Spleen (tissue), 11 donors: ENCODE results near the gene CPNE1. TPM values are rescaled to one million over a fixed set of nuclear protein-coding genes. Genes with fewer than 3 reads are reported as not detected.

Experiments
- DNase-seq: peaks from one replicate; pipeline ENCODE4 v3.0.0-alpha.2; 2020
- H3K27ac ChIP-seq, 8 donors: fragments of 200-600 bp; sonication (generic) in 7 of 8; 1 replicate in 4 of 8; 2 replicates in 4 of 8; pipeline versions ENCODE4 v1.5.0 to v1.8.0; 2016 to 2021; ENCODE audit warnings: inconsistent platforms in 4 of 8, mild to moderate bottlenecking in 4 of 8, moderate library complexity in 1 of 8
- H3K27me3 ChIP-seq, 7 donors: fragments of 200-600 bp; sonication (generic) in 6 of 7; replicated peaks in 1 of 7; 1 replicate in 4 of 7; 2 replicates in 3 of 7; pipeline versions ENCODE4 v1.5.0 to v1.8.0; 2016 to 2021; ENCODE audit warnings: inconsistent platforms in 3 of 7, mild to moderate bottlenecking in 1 of 7
- H3K36me3 ChIP-seq, 6 donors: fragments of 200-600 bp; sonication (generic) in 5 of 6; 1 replicate in 4 of 6; 2 replicates in 2 of 6; pipeline versions ENCODE4 v1.5.0 to v1.8.0; 2016 to 2021; ENCODE audit warnings: inconsistent platforms in 2 of 6
- H3K4me1 ChIP-seq, 6 donors: fragments of 200-600 bp; sonication (generic) in 5 of 6; 1 replicate in 3 of 6; 2 replicates in 3 of 6; pipeline versions ENCODE4 v1.5.0 to v1.8.0; 2016 to 2021; ENCODE audit warnings: inconsistent platforms in 3 of 6
- H3K4me3 ChIP-seq, 8 donors: fragments of 200-600 bp; sonication (generic) in 7 of 8; 1 replicate in 4 of 8; 2 replicates in 4 of 8; pipeline versions ENCODE4 v1.5.0 to v1.8.0; 2016 to 2021; ENCODE audit warnings: inconsistent platforms in 4 of 8, mild to moderate bottlenecking in 4 of 8, moderate library complexity in 2 of 8
- H3K9me3 ChIP-seq, 8 donors: fragments of 200-600 bp; sonication (generic) in 7 of 8; 1 replicate in 4 of 8; 2 replicates in 4 of 8; pipeline versions ENCODE4 v1.5.0 to v1.8.0; 2016 to 2021; ENCODE audit warnings: inconsistent platforms in 4 of 8
- CTCF ChIP-seq, 11 experiments: fragments of 200-600 bp in 7 of 11; fragments of 450-650 bp in 4 of 11; sonication (generic) in 4 of 11; IDR thresholded peaks in 8 of 11; conservative IDR thresholded peaks in 3 of 11; 1 replicate in 7 of 11; 2 replicates in 4 of 11; pipeline versions ENCODE4 v1.4.0 to v1.8.0; 2016 to 2021; ENCODE audit warnings: antibody characterized with exemption in 11 of 11, inconsistent platforms in 4 of 11, mild to moderate bottlenecking in 1 of 11
- POLR2A ChIP-seq, 3 donors: fragments of 450-650 bp; IDR thresholded peaks; one replicate each; pipeline ENCODE4 v1.5.1; 2017; ENCODE audit warnings: antibody characterized with exemption in 3 of 3, mild to moderate bottlenecking in 1 of 3
- POLR2AphosphoS5 ChIP-seq, 3 donors: sonication (generic); formaldehyde crosslinking; IDR thresholded peaks; one replicate each; pipeline ENCODE4 v1.5.1; 2017; ENCODE audit warnings: antibody characterized with exemption in 3 of 3
- WGBS, 5 donors: extraction: QIAGEN DNeasy Blood & Tissue Kit in 3 of 5; methylation state at CpG; one replicate each; pipeline versions ENCODE4 v1.1.5 to v1.1.7; 2013 to 2018; 5-methylcytosine and 5-hydroxymethylcytosine counted together
- intact Hi-C: fragments of 100-400 bp; cut with DNase I; formaldehyde crosslinking; loops from one replicate; pipeline ENCODE4 v1.15.0; 2023; ENCODE audit warnings: low total_unique reads
- polyA plus RNA-seq, 3 donors: library from polyadenylated mRNA; stranded (reverse); fragments of 200-250 nt; gene quantifications; one replicate each; pipeline ENCODE4 v1.2.1, GENCODE V29; 2013
- total RNA-seq, 7 donors: library from RNA; depleted of rRNA in 3 of 7; stranded (reverse); fragments of >200 nt in 3 of 7; fragmentation: NEBNext Ultra II Directional in 4 of 7; extraction: Animal tissue kit (Norgen Biotek cat#: 25700) in 4 of 7; gene quantifications; one replicate each; pipeline versions ENCODE4 v1.1.0 to v1.2.1, GENCODE V29; 2016 to 2021
- donor health status: healthy with polysubstance abuse.
- donor health status: DM: no; HTN: no; CAD: no; lungs with moderate emphysema.
- donor health status: DM: no; HTN: no; CAD: no.
- donor health status: Bipolar disorder and iron deficiency.
- donor health status: healthy.
- donor health status: DM: no; HTN: no; CAD: no.
- donor health status: DM: yes; HTN: yes; CAD: no.

Gene CPNE1
- total and polyA plus RNA-seq, 10 donors = 93.9 to 247 (median 221) TPM

DNA sequence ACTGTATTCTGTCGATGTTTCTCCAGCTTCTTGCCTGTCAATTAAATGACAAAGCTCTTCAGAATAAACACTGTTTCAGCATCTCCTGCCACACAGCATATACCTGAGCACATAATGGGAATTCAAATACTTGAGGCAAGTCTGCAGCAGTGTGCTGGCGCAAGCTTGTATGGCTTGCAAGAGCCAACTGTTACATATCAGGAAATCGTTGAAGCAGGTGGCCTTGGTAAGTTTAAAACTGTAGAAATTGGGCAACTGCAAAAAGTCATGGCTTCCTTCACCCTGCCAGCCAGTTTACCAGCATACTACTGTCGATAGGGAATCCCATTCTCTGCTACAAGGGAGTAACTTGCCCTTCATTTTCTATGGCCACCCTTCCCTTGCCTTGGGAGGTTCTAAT lies 23.0 kb downstream of the CPNE1 start:
- Histone ChIP-seq H3K27me3 (no peaks in the 10 kb centered on the region), H3K4me3 (no peak overlapping the region), H3K27ac (peak overlapping the region in 1 of 8 donors; percentile 25), H3K4me1 (peaks cover 0 to 81% (median 24%) of the 10 kb centered on the region in 6 donors), H3K36me3 (no peaks in the 10 kb centered on the region), H3K9me3 (no peaks in the 10 kb centered on the region)
- intact Hi-C loops = no loop called here
- 43 to 70% (median 61%) methylated on average over 4 of the region's 4 CpGs for WGBS, 5 donors
- TF ChIP-seq POLR2A (IDR thresholded peaks at IDR 0.05) (no peak), POLR2AphosphoS5 (IDR thresholded peaks at IDR 0.05) (no peak), CTCF (IDR thresholded peaks at IDR 0.05 in 8 of 11, conservative IDR thresholded peaks at IDR 0.05 in 3 of 11) (no peak)
- DNase-seq = no peak

- Histone ChIP-seq H3K4me3 (no peak overlapping the region), H3K27ac (no peak overlapping the region), H3K36me3 (no peaks in the 10 kb centered on the region), H3K27me3 (no peaks in the 10 kb centered on the region), H3K9me3 (no peaks in the 10 kb centered on the region), H3K4me1 (peaks cover 0 to 83% (median 24%) of the 10 kb centered on the region in 6 donors)
- WGBS, 5 donors = 91 to 98% (median 92%) methylated on average over 3 of the region's 3 CpGs
- intact Hi-C loops = no loop called here
- TF ChIP-seq POLR2A (IDR thresholded peaks at IDR 0.05) (no peak), POLR2AphosphoS5 (IDR thresholded peaks at IDR 0.05) (peak in 1 of 3 donors; percentile 4)
- DNase-seq = no peak
These were observed 24.0 kb downstream of the CPNE1 start for GRCh38 chr20:35640724-35641123.

GRCh38 chr20:35638751-35639150 lies 25.9 kb downstream of the CPNE1 start:
- 55 to 84% (median 69%) methylated on average over 2 of the region's 2 CpGs for WGBS, 5 donors
- H3K4me3 ChIP-seq = no peak overlapping the region
- H3K4me1 ChIP-seq = peaks cover 0 to 68% (median 14%) of the 10 kb centered on the region in 6 donors
- H3K27ac ChIP-seq = no peak overlapping the region
- H3K9me3 ChIP-seq = no peaks in the 10 kb centered on the region
- DNase-seq = no peak
- TF ChIP-seq POLR2AphosphoS5 (IDR thresholded peaks at IDR 0.05) (no peak), CTCF (IDR thresholded peaks at IDR 0.05 in 8 of 11, conservative IDR thresholded peaks at IDR 0.05 in 3 of 11) (no peak), POLR2A (IDR thresholded peaks at IDR 0.05) (no peak)
- H3K27me3 ChIP-seq = no peaks in the 10 kb centered on the region
- no peaks in the 10 kb centered on the region for H3K36me3 ChIP-seq
- intact Hi-C loops = no loop called here

GRCh38 chr20:35637276-35637675 lies 27.4 kb downstream of the CPNE1 start:
- 90 to 98% (median 96%) methylated on average over 6 of the region's 6 CpGs for WGBS, 5 donors
- Histone ChIP-seq H3K9me3 (no peaks in the 10 kb centered on the region), H3K36me3 (peaks cover 0 to 6% (median under 1%) of the 10 kb centered on the region in 6 donors), H3K27me3 (no peaks in the 10 kb centered on the region), H3K4me3 (no peak overlapping the region), H3K27ac (no peak overlapping the region), H3K4me1 (peaks cover 0 to 54% (median 12%) of the 10 kb centered on the region in 6 donors)
- DNase-seq = no peak
- TF ChIP-seq POLR2A (IDR thresholded peaks at IDR 0.05) (no peak), CTCF (IDR thresholded peaks at IDR 0.05 in 8 of 11, conservative IDR thresholded peaks at IDR 0.05 in 3 of 11) (no peak), POLR2AphosphoS5 (IDR thresholded peaks at IDR 0.05) (no peak)
- intact Hi-C loops = no loop called here

- H3K4me1 ChIP-seq = peaks cover 0 to 42% (median 4%) of the 10 kb centered on the region in 6 donors
- peaks cover 0 to 18% (median 10%) of the 10 kb centered on the region in 6 donors for H3K36me3 ChIP-seq
- DNase-seq = no peak
- H3K4me3 ChIP-seq = no peak overlapping the region
- WGBS, 5 donors = 90 to 97% (median 96%) methylated on average over 2 of the region's 2 CpGs
- TF ChIP-seq POLR2AphosphoS5 (IDR thresholded peaks at IDR 0.05) = no peak
- no peak for TF ChIP-seq CTCF (IDR thresholded peaks at IDR 0.05 in 8 of 11, conservative IDR thresholded peaks at IDR 0.05 in 3 of 11)
- TF ChIP-seq POLR2A (IDR thresholded peaks at IDR 0.05) = no peak
- no peak overlapping the region for H3K27ac ChIP-seq
- no peaks in the 10 kb centered on the region for H3K9me3 ChIP-seq
- intact Hi-C loops = no loop called here
- no peaks in the 10 kb centered on the region for H3K27me3 ChIP-seq
These were observed 28.6 kb downstream of the CPNE1 start for GRCh38 chr20:35636095-35636494.
